Measurements from ENCODE around the gene PAPSS2.

PAPSS2 gene

DNA sequence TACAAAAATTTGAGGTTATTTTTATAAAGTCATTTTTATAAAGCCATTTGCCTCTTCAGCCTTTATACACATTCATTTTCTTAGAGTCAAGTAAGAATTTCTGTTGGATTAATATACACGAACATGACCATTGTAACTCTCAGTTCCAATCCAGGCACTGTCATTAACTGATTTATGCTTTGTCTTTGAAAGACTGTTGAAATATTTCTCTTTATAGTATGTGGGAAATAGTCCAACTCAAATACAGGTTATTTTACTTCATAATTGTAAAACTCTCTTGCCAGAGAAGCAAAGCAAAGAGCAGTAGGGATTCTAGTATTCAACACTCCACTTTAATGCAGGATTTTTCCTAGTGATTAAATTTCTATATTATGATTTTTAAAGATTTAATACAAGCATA, 36.5 kb upstream of the PAPSS2 start:
- TF ChIP-seq, protein P1, sequence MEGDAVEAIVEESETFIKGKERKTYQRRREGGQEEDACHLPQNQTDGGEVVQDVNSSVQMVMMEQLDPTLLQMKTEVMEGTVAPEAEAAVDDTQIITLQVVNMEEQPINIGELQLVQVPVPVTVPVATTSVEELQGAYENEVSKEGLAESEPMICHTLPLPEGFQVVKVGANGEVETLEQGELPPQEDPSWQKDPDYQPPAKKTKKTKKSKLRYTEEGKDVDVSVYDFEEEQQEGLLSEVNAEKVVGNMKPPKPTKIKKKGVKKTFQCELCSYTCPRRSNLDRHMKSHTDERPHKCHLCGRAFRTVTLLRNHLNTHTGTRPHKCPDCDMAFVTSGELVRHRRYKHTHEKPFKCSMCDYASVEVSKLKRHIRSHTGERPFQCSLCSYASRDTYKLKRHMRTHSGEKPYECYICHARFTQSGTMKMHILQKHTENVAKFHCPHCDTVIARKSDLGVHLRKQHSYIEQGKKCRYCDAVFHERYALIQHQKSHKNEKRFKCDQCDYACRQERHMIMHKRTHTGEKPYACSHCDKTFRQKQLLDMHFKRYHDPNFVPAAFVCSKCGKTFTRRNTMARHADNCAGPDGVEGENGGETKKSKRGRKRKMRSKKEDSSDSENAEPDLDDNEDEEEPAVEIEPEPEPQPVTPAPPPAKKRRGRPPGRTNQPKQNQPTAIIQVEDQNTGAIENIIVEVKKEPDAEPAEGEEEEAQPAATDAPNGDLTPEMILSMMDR (IDR thresholded peaks at IDR 0.05; ENCODE audit: poor library complexity, severe bottlenecking): no peak
- no peaks in the 10 kb centered on the region for H3K9me3 ChIP-seq (ENCODE audit: severe bottlenecking)
- no peaks in the 10 kb centered on the region for H3K36me3 ChIP-seq (ENCODE audit: low read depth)
- no peak overlapping the region for H3K4me3 ChIP-seq (ENCODE audit: severe bottlenecking)
- DNase-seq (ENCODE audit: low spot score) (no peak), ATAC-seq (ENCODE audit: low read depth) (no peak)
- no peaks in the 10 kb centered on the region for H3K4me1 ChIP-seq (ENCODE audit: insufficient read depth, poor library complexity, severe bottlenecking)
- no peaks in the 10 kb centered on the region for H3K27me3 ChIP-seq (ENCODE audit: insufficient read depth, poor library complexity, severe bottlenecking)
- H3K27ac ChIP-seq (ENCODE audit: poor library complexity, severe bottlenecking): no peak overlapping the region

GRCh38 chr10:87625661-87626060, 34.0 kb upstream of the PAPSS2 start:
- Histone ChIP-seq H3K4me1 (ENCODE audit: insufficient read depth, poor library complexity, severe bottlenecking) (no peaks in the 10 kb centered on the region), H3K4me3 (ENCODE audit: severe bottlenecking) (no peak overlapping the region), H3K27ac (ENCODE audit: poor library complexity, severe bottlenecking) (no peak overlapping the region), H3K27me3 (ENCODE audit: insufficient read depth, poor library complexity, severe bottlenecking) (no peaks in the 10 kb centered on the region), H3K36me3 (ENCODE audit: low read depth) (no peaks in the 10 kb centered on the region), H3K9me3 (ENCODE audit: severe bottlenecking) (no peaks in the 10 kb centered on the region)
- DNase-seq (ENCODE audit: low spot score): no peak
- TF ChIP-seq, protein P1 (IDR thresholded peaks at IDR 0.05; ENCODE audit: poor library complexity, severe bottlenecking): no peak
- no peak for ATAC-seq (ENCODE audit: low read depth)

DNA sequence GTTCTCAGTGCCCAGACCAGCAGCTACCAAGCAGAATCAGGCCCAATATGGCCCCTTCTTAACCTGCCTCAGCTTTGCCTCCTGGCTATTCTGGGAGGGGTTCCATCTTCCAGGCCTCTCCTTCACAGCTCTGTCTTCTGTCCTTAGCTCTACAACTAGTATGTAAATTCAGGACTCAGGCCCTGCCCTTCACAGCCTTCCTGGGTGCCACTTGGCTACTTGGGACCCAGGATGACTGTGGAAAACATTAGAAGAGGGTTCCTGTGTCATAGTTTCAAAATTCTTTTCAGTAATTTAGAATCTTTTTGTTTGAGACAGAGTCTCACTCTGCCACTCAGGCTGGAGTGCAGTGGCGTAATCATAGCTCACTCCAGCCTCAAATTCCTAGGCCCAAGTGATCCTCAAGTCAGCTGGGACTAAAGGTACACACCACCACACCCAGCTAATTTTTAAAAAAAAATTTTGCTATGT, 33.2 kb upstream of the PAPSS2 start:
- no peaks in the 10 kb centered on the region for H3K27me3 ChIP-seq (ENCODE audit: insufficient read depth, poor library complexity, severe bottlenecking)
- TF ChIP-seq, protein P1 (IDR thresholded peaks at IDR 0.05; ENCODE audit: poor library complexity, severe bottlenecking): no peak
- H3K4me3 ChIP-seq (ENCODE audit: severe bottlenecking): no peak overlapping the region
- no peak overlapping the region for H3K27ac ChIP-seq (ENCODE audit: poor library complexity, severe bottlenecking)
- no peak for DNase-seq (ENCODE audit: low spot score)
- no peak for ATAC-seq (ENCODE audit: low read depth)
- no peaks in the 10 kb centered on the region for H3K9me3 ChIP-seq (ENCODE audit: severe bottlenecking)
- H3K36me3 ChIP-seq (ENCODE audit: low read depth): no peaks in the 10 kb centered on the region
- H3K4me1 ChIP-seq (ENCODE audit: insufficient read depth, poor library complexity, severe bottlenecking): no peaks in the 10 kb centered on the region

GRCh38 chr10:87630171-87630570, 29.5 kb upstream of the PAPSS2 start:
- Histone ChIP-seq H3K27ac (ENCODE audit: poor library complexity, severe bottlenecking) (no peak overlapping the region), H3K4me1 (ENCODE audit: insufficient read depth, poor library complexity, severe bottlenecking) (peaks cover under 1% of the 10 kb centered on the region), H3K27me3 (ENCODE audit: insufficient read depth, poor library complexity, severe bottlenecking) (no peaks in the 10 kb centered on the region), H3K36me3 (ENCODE audit: low read depth) (no peaks in the 10 kb centered on the region), H3K4me3 (ENCODE audit: severe bottlenecking) (no peak overlapping the region), H3K9me3 (ENCODE audit: severe bottlenecking) (no peaks in the 10 kb centered on the region)
- TF ChIP-seq, protein P1 (IDR thresholded peaks at IDR 0.05; ENCODE audit: poor library complexity, severe bottlenecking): no peak
- no peak for DNase-seq (ENCODE audit: low spot score)
- ATAC-seq (ENCODE audit: low read depth): no peak

DNA sequence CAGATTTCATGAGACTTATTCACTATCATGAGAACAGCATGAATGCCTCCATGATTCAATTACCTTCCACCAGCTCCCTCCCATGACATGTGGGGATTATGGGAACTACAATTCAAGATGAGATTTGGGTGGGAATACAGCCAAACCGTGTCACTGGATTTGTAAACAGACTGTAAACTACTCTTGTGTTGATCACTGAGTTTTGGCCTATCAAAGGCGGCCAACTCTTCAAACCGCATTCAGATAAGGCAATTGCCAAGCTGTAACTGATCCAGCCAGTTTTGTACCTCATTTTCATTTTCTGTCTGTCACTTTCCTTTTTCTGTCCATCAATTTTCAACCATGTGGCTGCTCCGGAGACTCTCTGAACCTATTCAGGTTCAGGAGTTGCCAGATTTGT, 27.2 kb upstream of the PAPSS2 start:
- no peaks in the 10 kb centered on the region for H3K9me3 ChIP-seq (ENCODE audit: severe bottlenecking)
- no peaks in the 10 kb centered on the region for H3K27me3 ChIP-seq (ENCODE audit: insufficient read depth, poor library complexity, severe bottlenecking)
- no peak overlapping the region for H3K4me3 ChIP-seq (ENCODE audit: severe bottlenecking)
- no peaks in the 10 kb centered on the region for H3K36me3 ChIP-seq (ENCODE audit: low read depth)
- TF ChIP-seq, protein P1 (IDR thresholded peaks at IDR 0.05; ENCODE audit: poor library complexity, severe bottlenecking): no peak
- peaks cover 11% of the 10 kb centered on the region for H3K4me1 ChIP-seq (ENCODE audit: insufficient read depth, poor library complexity, severe bottlenecking)
- H3K27ac ChIP-seq (ENCODE audit: poor library complexity, severe bottlenecking): no peak overlapping the region
- ATAC-seq (ENCODE audit: low read depth): no peak
- no peak for DNase-seq (ENCODE audit: low spot score)

All from RWPE2 (cell line).